Hippocampal formation (tissue), 2 donors: ENCODE data around the gene CNNM4.

ENCODE experiments used
- DNase-seq, 2 donors: peaks; one replicate each; lab custom pipeline; 2025; lab: John Stamatoyannopoulos, UW

CNNM4 gene

DNA sequence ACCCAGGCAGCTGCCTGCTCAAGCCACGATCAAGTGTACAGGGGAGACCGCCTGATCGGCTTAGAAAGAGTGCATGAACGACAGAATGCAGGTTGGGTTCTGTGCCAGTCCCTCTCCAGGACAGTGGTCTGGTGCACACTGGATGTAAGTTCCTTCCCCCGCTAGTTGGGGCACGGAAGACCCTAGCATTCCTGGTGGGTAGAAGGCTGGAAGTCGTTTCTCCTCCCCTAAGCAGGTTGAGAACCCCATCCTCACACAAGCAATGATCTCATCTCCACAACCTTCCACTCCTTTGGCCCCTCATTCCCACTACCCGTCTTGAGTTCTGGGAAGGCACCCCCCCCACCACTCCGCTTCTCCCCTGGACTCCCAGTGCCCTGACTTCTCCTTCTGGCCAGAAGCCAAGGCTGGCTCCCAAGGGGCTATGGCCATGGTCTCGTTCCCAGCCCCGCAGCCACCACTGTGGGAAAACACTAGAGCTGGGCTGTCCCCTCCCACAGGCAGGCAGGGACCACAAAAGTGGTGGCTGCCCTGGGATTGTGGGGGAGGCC, 98.5 kb downstream of the CNNM4 start:
- DNase-seq: peak in 1 of 2 donors; percentile 33

DNA sequence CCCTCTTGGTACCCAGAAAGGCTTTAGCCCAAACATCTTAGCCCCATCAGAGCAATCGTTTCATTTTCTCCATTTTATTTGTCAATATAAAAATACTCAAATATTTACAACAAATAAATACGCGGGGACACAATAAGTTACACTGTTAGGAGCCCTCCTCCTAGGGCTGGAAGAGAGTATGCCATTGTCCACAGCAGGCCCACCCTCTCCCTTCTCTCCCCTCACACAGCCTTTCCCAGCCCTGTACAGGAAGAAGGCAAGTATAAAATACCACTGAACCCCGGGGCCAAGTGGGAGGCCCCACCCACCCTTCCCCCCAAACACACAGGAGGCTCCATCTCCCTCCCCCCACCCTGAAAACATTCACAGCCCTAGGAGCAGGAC, 99.0 kb downstream of the CNNM4 start:
- peak in 1 of 2 donors; percentile 11 for DNase-seq

- no peak for DNase-seq
These were observed 99.6 kb downstream of the CNNM4 start for GRCh38 chr2:96860065-96861029.

DNA sequence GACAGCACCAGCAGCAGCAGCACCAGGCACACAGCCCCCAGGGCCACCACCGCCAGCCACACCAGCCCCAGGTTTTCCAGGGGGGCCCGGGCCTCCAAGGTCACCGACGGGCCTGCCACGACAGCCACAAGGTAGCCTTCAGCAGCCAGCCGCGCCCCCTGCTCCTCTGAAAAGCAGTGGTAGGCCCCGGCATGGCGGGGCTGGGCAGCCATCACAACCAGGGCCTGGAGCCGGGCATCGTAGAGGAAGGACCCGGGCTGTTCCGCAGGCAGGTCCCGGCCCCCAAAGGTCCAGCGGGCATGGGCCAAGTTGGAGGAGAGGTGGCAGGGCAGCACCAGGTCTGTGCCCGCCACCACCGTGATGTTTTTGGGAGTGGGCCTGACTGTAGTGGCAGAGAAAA, 100.4 kb downstream of the CNNM4 start:
- no peak for DNase-seq
